Thymus (tissue), 11 donors: ENCODE measurements around the gene ZGLP1. TPM values are rescaled to one million over a fixed set of nuclear protein-coding genes. Genes with fewer than 3 reads are reported as not detected.
"Not testable (repeated sequence)": the region's sequence is repeated elsewhere in the genome, so short reads cannot be mapped to it uniquely, and the experiment has no call there.

Experiments used
- DNase-seq, 9 donors: peaks; one replicate each; pipeline ENCODE4 v3.0.0-alpha.2; 2013; ENCODE audit warnings: low spot score in 9 of 9, low read depth in 6 of 9, missing footprints in 1 of 9
- H3K27ac ChIP-seq, 2 donors: one replicate each; pipeline ENCODE4 v1.5.1; 2013; ENCODE audit warnings: control low read depth in 1 of 2, low read depth in 1 of 2, low read length in 1 of 2, mild to moderate bottlenecking in 1 of 2, moderate library complexity in 1 of 2
- H3K27me3 ChIP-seq, 2 donors: one replicate each; pipeline ENCODE4 v1.5.1; 2013; ENCODE audit warnings: low read length in 1 of 2; ENCODE audit not compliant: control insufficient read depth in 2 of 2, insufficient read depth in 1 of 2
- H3K36me3 ChIP-seq, 2 donors: one replicate each; pipeline ENCODE4 v1.5.1; 2013; ENCODE audit warnings: low read length in 1 of 2, mild to moderate bottlenecking in 1 of 2, moderate library complexity in 1 of 2; ENCODE audit not compliant: control insufficient read depth in 2 of 2, insufficient read depth in 2 of 2
- H3K4me1 ChIP-seq, 2 donors: one replicate each; pipeline ENCODE4 v1.5.1; 2013; ENCODE audit warnings: low read length in 2 of 2; ENCODE audit not compliant: control insufficient read depth in 2 of 2, insufficient read depth in 2 of 2
- H3K4me3 ChIP-seq, 2 donors: one replicate each; pipeline ENCODE4 v1.5.1; 2013; ENCODE audit warnings: low read length in 2 of 2, control low read depth in 1 of 2, mild to moderate bottlenecking in 1 of 2
- H3K9me3 ChIP-seq, 2 donors: one replicate each; pipeline ENCODE4 v1.5.1; 2013; ENCODE audit warnings: low read length in 1 of 2, mild to moderate bottlenecking in 1 of 2; ENCODE audit not compliant: control insufficient read depth in 2 of 2, insufficient read depth in 1 of 2
- WGBS: extraction: QIAGEN DNeasy Blood & Tissue Kit; methylation state at CpG from one replicate; pipeline ENCODE4 v1.1.7; 2013; 5-methylcytosine and 5-hydroxymethylcytosine counted together
- polyA plus RNA-seq: library from polyadenylated mRNA; stranded (reverse); fragments of 200-250 nt; gene quantifications from one replicate; pipeline ENCODE4 v1.2.3, GENCODE V29; 2013
- total RNA-seq: library from RNA; stranded (reverse); fragments of 120-200 nt; gene quantifications from one replicate; pipeline ENCODE4 v1.2.4, GENCODE V29; 2013
- donor health status: healthy.

The ZGLP1 gene
- total and polyA plus RNA-seq, 2 donors = 2.3 to 29.8 TPM

DNA sequence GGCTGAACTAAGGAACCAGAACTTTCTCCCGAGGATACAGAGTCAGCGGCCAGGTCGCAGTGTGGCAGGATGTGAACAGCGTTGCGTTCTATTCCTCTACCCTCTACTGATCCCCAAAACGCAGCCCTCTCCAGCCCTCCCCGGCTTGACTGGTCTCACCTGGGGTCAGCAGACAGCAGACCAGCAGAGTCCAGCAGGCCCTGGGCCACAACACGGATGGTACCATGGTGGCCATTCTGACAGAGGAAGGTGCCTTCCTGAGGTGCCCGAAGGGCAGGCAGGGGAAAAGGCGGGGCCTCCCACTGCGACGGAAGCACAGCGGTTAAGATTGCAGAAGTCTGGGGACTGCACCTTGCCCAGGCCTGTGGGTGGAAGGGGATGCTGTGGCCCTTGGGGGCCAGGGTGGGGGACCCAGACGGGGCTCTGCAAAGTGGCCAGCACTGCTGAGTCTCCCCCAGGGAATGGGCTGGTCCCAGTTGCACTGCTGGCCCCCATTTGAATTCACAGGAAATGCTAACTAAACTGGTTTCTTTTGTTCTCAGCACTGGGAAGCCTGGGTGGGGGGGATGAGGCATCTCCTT is 29.9 kb upstream of the ZGLP1 start, which contains the start of gene ICAM3:
TSS of gene ICAM3 (minus strand) at position 245 of the 581 bp plus-strand sequence. CDS start at position 235, 10 bp downstream.
- Histone ChIP-seq H3K36me3 (peaks cover 12 to 15% of the 10 kb centered on the region in 2 donors), H3K9me3 (peaks cover 0 to 4% of the 10 kb centered on the region in 2 donors), H3K27me3 (no peaks in the 10 kb centered on the region), H3K4me3 (peak within 1 kb of the TSS; percentile 62 to 63), H3K27ac (peak within 1 kb of the TSS; percentile 48 to 80), H3K4me1 (peaks cover 13 to 28% of the 10 kb centered on the region in 2 donors)
- WGBS = 2% methylated on average over 14 of the region's 14 CpGs
- DNase-seq = peak in 7 of 9 donors; percentile 31 to 83 (median 60)

GRCh38 chr19:10338940-10339339 is 29.3 kb upstream of the ZGLP1 start:
- 55% methylated on average over 6 of the region's 6 CpGs for WGBS
- DNase-seq = no peak
- Histone ChIP-seq H3K4me1 (peaks cover 17 to 33% of the 10 kb centered on the region in 2 donors), H3K27me3 (no peaks in the 10 kb centered on the region), H3K9me3 (peaks cover 0 to 4% of the 10 kb centered on the region in 2 donors), H3K27ac (peak overlapping the region; percentile 48 to 80), H3K36me3 (peaks cover 13 to 18% of the 10 kb centered on the region in 2 donors), H3K4me3 (peak overlapping the region; percentile 62 to 63)

- peaks cover 31 to 47% of the 10 kb centered on the region in 2 donors for H3K4me1 ChIP-seq
- H3K4me3 ChIP-seq, H3K27me3 ChIP-seq, DNase-seq, H3K27ac ChIP-seq, H3K9me3 ChIP-seq: not testable (repeated sequence)
- H3K36me3 ChIP-seq = peaks cover 18 to 23% of the 10 kb centered on the region in 2 donors
- 97% methylated on average over 9 of the region's 9 CpGs for WGBS
Observed at GRCh38 chr19:10336725-10337124, 27.1 kb upstream of the ZGLP1 start.

GRCh38 chr19:10335352-10335985 is 25.9 kb upstream of the ZGLP1 start:
- no peak overlapping the region for H3K4me3 ChIP-seq
- 96% methylated on average over 26 of the region's 26 CpGs for WGBS
- H3K9me3 ChIP-seq = peaks cover 0 to 4% of the 10 kb centered on the region in 2 donors
- H3K27me3 ChIP-seq = no peaks in the 10 kb centered on the region
- H3K4me1 ChIP-seq = peaks cover 31 to 47% of the 10 kb centered on the region in 2 donors
- H3K36me3 ChIP-seq = peaks cover 20 to 30% of the 10 kb centered on the region in 2 donors
- H3K27ac ChIP-seq = no peak overlapping the region
- DNase-seq = no peak

GRCh38 chr19:10334588-10335351 is 25.2 kb upstream of the ZGLP1 start:
- H3K27me3 ChIP-seq = no peaks in the 10 kb centered on the region
- peak in 2 of 9 donors; percentile 18 to 44 for DNase-seq
- H3K36me3 ChIP-seq = peaks cover 27 to 37% of the 10 kb centered on the region in 2 donors
- H3K4me1 ChIP-seq = peaks cover 28 to 43% of the 10 kb centered on the region in 2 donors
- peaks cover 0 to 4% of the 10 kb centered on the region in 2 donors for H3K9me3 ChIP-seq
- WGBS = 93% methylated on average over 59 of the region's 59 CpGs
- no peak overlapping the region for H3K27ac ChIP-seq
- peak overlapping the region in 1 of 2 donors; percentile 13 for H3K4me3 ChIP-seq

GRCh38 chr19:10333758-10334587 is 24.4 kb upstream of the ZGLP1 start:
- WGBS = 69% methylated on average over 44 of the region's 44 CpGs
- peaks cover 22 to 35% of the 10 kb centered on the region in 2 donors for H3K4me1 ChIP-seq
- peak overlapping the region; percentile 72 to 82 for H3K4me3 ChIP-seq
- H3K27me3 ChIP-seq = no peaks in the 10 kb centered on the region
- H3K9me3 ChIP-seq = peaks cover 0 to 4% of the 10 kb centered on the region in 2 donors
- peaks cover 35 to 45% of the 10 kb centered on the region in 2 donors for H3K36me3 ChIP-seq
- peak overlapping the region; percentile 81 to 93 for H3K27ac ChIP-seq
- DNase-seq = no peak

DNA sequence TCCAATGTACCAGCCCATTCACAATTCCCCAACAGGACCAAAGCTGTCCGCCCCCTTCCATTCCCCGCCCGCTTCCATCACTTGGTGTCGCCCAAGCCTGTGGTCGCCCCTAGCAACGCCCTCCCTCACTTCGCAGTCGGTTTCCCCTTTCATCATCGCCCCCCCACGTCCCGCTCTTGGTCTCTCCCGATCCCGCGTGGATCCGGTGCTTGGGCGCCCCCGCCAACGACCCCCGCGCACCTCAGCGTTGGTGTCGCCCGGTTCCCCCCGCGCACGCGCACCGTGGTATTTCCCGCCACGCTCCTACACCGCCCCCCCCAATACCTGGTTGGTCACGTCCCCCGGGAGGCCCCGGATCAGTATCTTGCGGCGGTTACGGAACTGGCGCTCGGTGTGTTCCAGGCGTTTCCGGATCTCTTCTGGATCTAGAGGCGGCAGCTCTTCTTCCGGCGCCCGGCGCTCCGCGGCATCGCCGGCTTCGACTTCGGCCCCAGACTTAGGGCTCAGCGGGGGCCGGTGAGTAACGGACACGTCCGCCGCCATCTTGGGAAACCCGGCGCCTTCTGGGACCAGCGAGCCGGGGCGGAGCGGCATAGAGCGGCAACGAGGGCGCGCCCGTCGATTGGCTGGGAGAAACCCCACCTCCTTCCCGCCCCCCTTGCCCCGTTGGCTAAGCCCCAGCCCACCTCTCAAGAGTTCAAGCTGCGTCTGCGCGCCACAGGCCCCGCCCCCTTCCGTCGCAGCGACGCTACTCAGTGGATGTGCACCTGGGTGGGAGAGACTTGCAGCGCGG is 23.5 kb upstream of the ZGLP1 start, which contains the start of gene RAVER1:
TSS of gene RAVER1 (minus strand) at position 565 of the 793 bp plus-strand sequence. CDS start at position 543, 22 bp downstream.
- peak within 1 kb of the TSS; percentile 72 to 82 for H3K4me3 ChIP-seq
- peaks cover 17 to 29% of the 10 kb centered on the region in 2 donors for H3K4me1 ChIP-seq
- peak within 1 kb of the TSS; percentile 94 to 95 for H3K27ac ChIP-seq
- no peaks in the 10 kb centered on the region for H3K27me3 ChIP-seq
- WGBS = under 1% methylated on average over 82 of the region's 82 CpGs
- peak; percentile 92 to 99 (median 97) for DNase-seq
- H3K9me3 ChIP-seq = peaks cover 0 to 4% of the 10 kb centered on the region in 2 donors
- H3K36me3 ChIP-seq = peaks cover 43 to 54% of the 10 kb centered on the region in 2 donors
